Measurements from ENCODE around the gene IMPA2. TPM values are rescaled to one million over a fixed set of nuclear protein-coding genes. Genes with fewer than 3 reads are reported as not detected.
"Not testable (repeated sequence)": the region's sequence is repeated elsewhere in the genome, so short reads cannot be mapped to it uniquely, and the experiment has no call there.

IMPA2 gene
- total RNA-seq, 1 experiment from 2014 or later = 13.3 TPM

GRCh38 chr18:11953113-11953512 lies 28.2 kb upstream of the IMPA2 start:
- Histone ChIP-seq H3K9me3 (replicated peaks) (peaks cover 9% of the 10 kb centered on the region), H3K27ac (no peak overlapping the region), H3K4me1 (replicated peaks) (peaks cover 36% of the 10 kb centered on the region), H3K36me3 (no peaks in the 10 kb centered on the region), H3K4me3 (no peak overlapping the region), H3K27me3 (replicated peaks) (no peaks in the 10 kb centered on the region)
- no peak for DNase-seq (ENCODE audit: low read depth in 1 of 2, low spot score in 2 of 2)

GRCh38 chr18:11955239-11956029 lies 25.9 kb upstream of the IMPA2 start:
- no peaks in the 10 kb centered on the region for H3K36me3 ChIP-seq
- H3K4me3 ChIP-seq = no peak overlapping the region
- peaks cover 9% of the 10 kb centered on the region for H3K9me3 ChIP-seq (replicated peaks)
- H3K27me3 ChIP-seq (replicated peaks) = no peaks in the 10 kb centered on the region
- H3K4me1 ChIP-seq (replicated peaks) = peaks cover 17% of the 10 kb centered on the region
- peak overlapping the region; percentile 75 for H3K27ac ChIP-seq
- DNase-seq (ENCODE audit: low read depth in 1 of 2, low spot score in 2 of 2) = peak; percentile 85

- Histone ChIP-seq H3K4me1 (replicated peaks) (peaks cover 17% of the 10 kb centered on the region), H3K9me3 (replicated peaks) (peaks cover 9% of the 10 kb centered on the region), H3K27ac (no peak overlapping the region), H3K4me3 (no peak overlapping the region), H3K27me3 (replicated peaks) (no peaks in the 10 kb centered on the region), H3K36me3 (no peaks in the 10 kb centered on the region)
- no peak for DNase-seq (ENCODE audit: low read depth in 1 of 2, low spot score in 2 of 2)
These were observed 24.7 kb upstream of the IMPA2 start for GRCh38 chr18:11956371-11957308.

DNA sequence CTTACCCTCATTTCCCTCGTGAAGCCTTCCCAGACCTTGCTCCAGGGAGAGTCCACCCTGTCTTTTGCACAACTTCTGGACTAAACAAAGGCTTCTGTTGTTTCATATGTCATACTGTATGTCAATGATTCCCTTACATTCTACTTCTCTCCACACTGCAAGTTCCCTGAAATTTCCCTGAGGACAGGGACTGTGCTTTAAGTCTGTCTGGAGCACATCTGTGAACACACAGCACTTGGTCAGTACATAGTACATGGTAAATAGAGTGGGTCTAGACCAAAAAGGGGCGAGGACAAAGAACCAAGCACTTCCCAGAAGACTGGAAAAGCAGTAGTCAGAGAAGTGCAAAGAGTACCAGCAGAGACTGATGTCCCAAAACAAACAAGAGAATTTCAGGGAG lies 23.7 kb upstream of the IMPA2 start:
- no peak for DNase-seq (ENCODE audit: low read depth in 1 of 2, low spot score in 2 of 2)
- Histone ChIP-seq H3K4me1 (replicated peaks) (peaks cover 17% of the 10 kb centered on the region), H3K9me3 (replicated peaks) (peaks cover 9% of the 10 kb centered on the region), H3K27me3 (replicated peaks) (no peaks in the 10 kb centered on the region), H3K27ac (no peak overlapping the region), H3K4me3 (no peak overlapping the region), H3K36me3 (no peaks in the 10 kb centered on the region)

DNA sequence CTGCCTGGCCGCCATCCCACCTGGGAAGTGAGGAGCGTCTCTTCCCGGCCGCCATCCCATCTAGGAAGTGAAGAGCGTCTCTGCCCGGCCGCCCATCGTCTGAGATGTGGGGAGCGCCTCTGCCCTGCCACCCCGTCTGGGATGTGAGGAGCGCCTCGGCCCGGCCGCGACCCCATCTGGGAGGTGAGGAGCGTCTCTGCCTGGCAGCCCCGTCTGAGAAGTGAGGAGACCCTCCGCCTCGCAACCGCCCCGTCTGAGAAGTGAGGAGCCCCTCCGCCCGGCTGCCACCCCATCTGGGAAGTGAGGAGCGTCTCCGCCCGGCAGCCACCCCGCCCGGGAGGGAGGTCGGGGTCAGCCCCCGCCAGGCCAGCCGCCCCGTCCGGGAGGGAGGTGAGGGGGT lies 21.7 kb upstream of the IMPA2 start:
- not testable (repeated sequence) for H3K27ac ChIP-seq; H3K9me3 ChIP-seq (replicated peaks); H3K4me3 ChIP-seq; H3K36me3 ChIP-seq; H3K27me3 ChIP-seq (replicated peaks); DNase-seq (ENCODE audit: low read depth in 1 of 2, low spot score in 2 of 2)
- peaks cover 14% of the 10 kb centered on the region for H3K4me1 ChIP-seq (replicated peaks)

GRCh38 chr18:11960743-11961380 lies 20.4 kb upstream of the IMPA2 start:
- H3K27me3 ChIP-seq (replicated peaks) = no peaks in the 10 kb centered on the region
- no peak overlapping the region for H3K27ac ChIP-seq
- peaks cover 9% of the 10 kb centered on the region for H3K9me3 ChIP-seq (replicated peaks)

GRCh38 chr18:11962597-11962996 lies 18.7 kb upstream of the IMPA2 start:
- Histone ChIP-seq H3K27ac (no peak overlapping the region), H3K4me3 (no peak overlapping the region), H3K9me3 (replicated peaks) (peaks cover under 1% of the 10 kb centered on the region; the same call in 1 of the 2 replicates), H3K36me3 (no peaks in the 10 kb centered on the region), H3K27me3 (replicated peaks) (no peaks in the 10 kb centered on the region), H3K4me1 (replicated peaks) (no peaks in the 10 kb centered on the region)
- DNase-seq (ENCODE audit: low read depth in 1 of 2, low spot score in 2 of 2) = no peak

More at GRCh38 chr18:11960743-11961380, 20.4 kb upstream of the IMPA2 start:
- Histone ChIP-seq H3K36me3 (no peaks in the 10 kb centered on the region), H3K4me1 (replicated peaks) (peaks cover 2% of the 10 kb centered on the region), H3K4me3 (no peak overlapping the region)
- DNase-seq (ENCODE audit: low read depth in 1 of 2, low spot score in 2 of 2) = no peak

DNA sequence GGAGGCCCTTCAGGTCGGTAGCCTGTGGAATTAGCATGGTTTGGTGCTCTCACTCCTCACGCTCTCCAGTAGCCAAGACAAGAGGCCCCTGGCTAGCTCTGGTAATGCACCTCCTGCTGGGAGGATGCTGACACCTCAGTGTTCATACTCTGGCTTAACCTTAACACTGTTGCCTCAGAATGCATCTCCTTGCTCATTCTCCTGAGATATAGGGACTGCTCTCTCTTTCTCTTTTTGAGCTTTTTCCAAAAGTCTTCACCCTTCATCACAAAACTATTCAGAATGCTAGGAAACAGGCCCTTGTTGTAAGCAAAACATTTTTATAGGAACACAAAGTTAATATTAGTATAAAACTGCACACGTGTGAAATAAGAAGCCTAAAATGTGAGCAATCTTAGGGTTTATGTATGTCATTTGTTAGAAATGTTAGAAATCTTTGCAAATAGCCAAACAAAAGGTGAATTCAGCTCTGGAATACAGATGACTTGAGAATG lies 17.3 kb upstream of the IMPA2 start:
- H3K9me3 ChIP-seq (replicated peaks) = no peaks in the 10 kb centered on the region
- DNase-seq (ENCODE audit: low read depth in 1 of 2, low spot score in 2 of 2) = no peak
- H3K27me3 ChIP-seq (replicated peaks) = no peaks in the 10 kb centered on the region
- H3K4me3 ChIP-seq = no peak overlapping the region
- no peaks in the 10 kb centered on the region for H3K4me1 ChIP-seq (replicated peaks)
- H3K27ac ChIP-seq = no peak overlapping the region
- no peaks in the 10 kb centered on the region for H3K36me3 ChIP-seq

GRCh38 chr18:11969904-11970835 lies 11.1 kb upstream of the IMPA2 start:
- no peaks in the 10 kb centered on the region for H3K27me3 ChIP-seq (replicated peaks)
- H3K4me1 ChIP-seq (replicated peaks) = no peaks in the 10 kb centered on the region
- no peak overlapping the region for H3K4me3 ChIP-seq
- no peak overlapping the region for H3K27ac ChIP-seq
- no peak for DNase-seq (ENCODE audit: low read depth in 1 of 2, low spot score in 2 of 2)
- H3K36me3 ChIP-seq = no peaks in the 10 kb centered on the region
- H3K9me3 ChIP-seq (replicated peaks) = no peaks in the 10 kb centered on the region

GRCh38 chr18:11970836-11971226 lies 10.5 kb upstream of the IMPA2 start:
- not testable (repeated sequence) for H3K27ac ChIP-seq; H3K9me3 ChIP-seq (replicated peaks); H3K4me1 ChIP-seq (replicated peaks); DNase-seq (ENCODE audit: low read depth in 1 of 2, low spot score in 2 of 2); H3K4me3 ChIP-seq; H3K36me3 ChIP-seq; H3K27me3 ChIP-seq (replicated peaks)

GRCh38 chr18:11972371-11973174 lies 8.7 kb upstream of the IMPA2 start:
- H3K36me3 ChIP-seq = no peaks in the 10 kb centered on the region
- H3K27ac ChIP-seq = no peak overlapping the region
- no peak overlapping the region for H3K4me3 ChIP-seq
- H3K27me3 ChIP-seq (replicated peaks) = no peaks in the 10 kb centered on the region
- no peaks in the 10 kb centered on the region for H3K9me3 ChIP-seq (replicated peaks)
- no peaks in the 10 kb centered on the region for H3K4me1 ChIP-seq (replicated peaks)
- DNase-seq (ENCODE audit: low read depth in 1 of 2, low spot score in 2 of 2) = no peak

GRCh38 chr18:11974741-11975325 lies 6.5 kb upstream of the IMPA2 start:
- no peaks in the 10 kb centered on the region for H3K27me3 ChIP-seq (replicated peaks)
- no peaks in the 10 kb centered on the region for H3K36me3 ChIP-seq
- no peak overlapping the region for H3K27ac ChIP-seq
- no peaks in the 10 kb centered on the region for H3K9me3 ChIP-seq (replicated peaks)
- peaks cover 2% of the 10 kb centered on the region for H3K4me1 ChIP-seq (replicated peaks)
- H3K4me3 ChIP-seq = no peak overlapping the region
- DNase-seq (ENCODE audit: low read depth in 1 of 2, low spot score in 2 of 2) = no peak
